Stromal cell of bone marrow (primary cell): ENCODE measurements around the gene USP24.

ENCODE experiments used
- DNase-seq: peaks from one replicate; pipeline ENCODE4 v3.0.0-alpha.2; 2012; ENCODE audit warnings: low read depth

The USP24 gene, protein sequence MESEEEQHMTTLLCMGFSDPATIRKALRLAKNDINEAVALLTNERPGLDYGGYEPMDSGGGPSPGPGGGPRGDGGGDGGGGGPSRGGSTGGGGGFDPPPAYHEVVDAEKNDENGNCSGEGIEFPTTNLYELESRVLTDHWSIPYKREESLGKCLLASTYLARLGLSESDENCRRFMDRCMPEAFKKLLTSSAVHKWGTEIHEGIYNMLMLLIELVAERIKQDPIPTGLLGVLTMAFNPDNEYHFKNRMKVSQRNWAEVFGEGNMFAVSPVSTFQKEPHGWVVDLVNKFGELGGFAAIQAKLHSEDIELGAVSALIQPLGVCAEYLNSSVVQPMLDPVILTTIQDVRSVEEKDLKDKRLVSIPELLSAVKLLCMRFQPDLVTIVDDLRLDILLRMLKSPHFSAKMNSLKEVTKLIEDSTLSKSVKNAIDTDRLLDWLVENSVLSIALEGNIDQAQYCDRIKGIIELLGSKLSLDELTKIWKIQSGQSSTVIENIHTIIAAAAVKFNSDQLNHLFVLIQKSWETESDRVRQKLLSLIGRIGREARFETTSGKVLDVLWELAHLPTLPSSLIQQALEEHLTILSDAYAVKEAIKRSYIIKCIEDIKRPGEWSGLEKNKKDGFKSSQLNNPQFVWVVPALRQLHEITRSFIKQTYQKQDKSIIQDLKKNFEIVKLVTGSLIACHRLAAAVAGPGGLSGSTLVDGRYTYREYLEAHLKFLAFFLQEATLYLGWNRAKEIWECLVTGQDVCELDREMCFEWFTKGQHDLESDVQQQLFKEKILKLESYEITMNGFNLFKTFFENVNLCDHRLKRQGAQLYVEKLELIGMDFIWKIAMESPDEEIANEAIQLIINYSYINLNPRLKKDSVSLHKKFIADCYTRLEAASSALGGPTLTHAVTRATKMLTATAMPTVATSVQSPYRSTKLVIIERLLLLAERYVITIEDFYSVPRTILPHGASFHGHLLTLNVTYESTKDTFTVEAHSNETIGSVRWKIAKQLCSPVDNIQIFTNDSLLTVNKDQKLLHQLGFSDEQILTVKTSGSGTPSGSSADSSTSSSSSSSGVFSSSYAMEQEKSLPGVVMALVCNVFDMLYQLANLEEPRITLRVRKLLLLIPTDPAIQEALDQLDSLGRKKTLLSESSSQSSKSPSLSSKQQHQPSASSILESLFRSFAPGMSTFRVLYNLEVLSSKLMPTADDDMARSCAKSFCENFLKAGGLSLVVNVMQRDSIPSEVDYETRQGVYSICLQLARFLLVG (N-terminal part only)

DNA sequence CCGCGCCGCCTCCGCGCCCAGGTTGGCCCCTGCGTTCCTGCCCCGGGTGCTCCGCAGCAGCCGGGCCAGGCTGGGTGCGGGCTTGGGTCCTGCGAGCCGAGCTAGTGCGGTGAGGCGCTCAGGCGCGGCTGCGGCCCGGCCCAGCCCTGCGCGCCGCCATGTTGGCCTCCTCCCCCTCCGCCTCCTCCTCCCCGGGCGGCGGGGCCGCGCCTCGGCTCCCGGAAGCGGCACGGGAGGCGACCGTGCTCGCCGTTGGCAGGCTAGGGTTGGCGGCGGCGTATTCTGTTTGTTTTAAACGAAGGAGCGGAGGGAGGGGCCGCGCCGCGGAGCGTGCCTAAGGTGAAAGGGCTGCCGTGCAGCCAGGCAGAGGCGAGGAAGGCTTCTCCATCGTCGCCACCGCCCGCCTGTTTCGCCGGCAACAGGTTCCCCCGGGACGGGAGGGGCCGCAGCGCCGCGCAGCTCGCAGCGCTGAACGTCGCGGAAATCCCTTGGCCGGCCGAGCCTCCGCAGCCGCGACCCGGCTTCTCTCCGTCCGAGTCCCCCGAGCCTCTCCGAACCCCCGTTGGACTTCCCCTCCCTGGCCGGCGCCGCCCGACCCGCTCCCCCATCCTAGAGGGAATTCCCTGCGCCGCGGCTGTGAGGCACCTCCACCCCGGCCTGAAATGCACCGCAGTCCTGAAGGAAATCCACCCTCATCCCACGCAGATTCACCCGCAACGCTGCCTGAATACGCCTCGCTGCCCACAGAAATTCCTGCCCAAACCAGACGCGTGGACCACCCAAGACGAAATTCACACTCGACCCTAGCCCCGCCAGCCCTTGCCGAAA is at the start of gene USP24:
USP24 (minus strand) TSS at position 171 of the 828 bp plus-strand sequence. CDS start 251 bp downstream, outside the sequence.
- DNase-seq: no peak

- peak; percentile 79 for DNase-seq
Observed at GRCh38 chr1:55262822-55263221, 47.7 kb upstream of the USP24 start.

GRCh38 chr1:55259911-55260609 is 44.9 kb upstream of the USP24 start:
- no peak for DNase-seq

- DNase-seq: no peak
Observed at GRCh38 chr1:55257958-55258357, 42.8 kb upstream of the USP24 start.

- DNase-seq: no peak
Observed at GRCh38 chr1:55255901-55256300, 40.7 kb upstream of the USP24 start.

DNA sequence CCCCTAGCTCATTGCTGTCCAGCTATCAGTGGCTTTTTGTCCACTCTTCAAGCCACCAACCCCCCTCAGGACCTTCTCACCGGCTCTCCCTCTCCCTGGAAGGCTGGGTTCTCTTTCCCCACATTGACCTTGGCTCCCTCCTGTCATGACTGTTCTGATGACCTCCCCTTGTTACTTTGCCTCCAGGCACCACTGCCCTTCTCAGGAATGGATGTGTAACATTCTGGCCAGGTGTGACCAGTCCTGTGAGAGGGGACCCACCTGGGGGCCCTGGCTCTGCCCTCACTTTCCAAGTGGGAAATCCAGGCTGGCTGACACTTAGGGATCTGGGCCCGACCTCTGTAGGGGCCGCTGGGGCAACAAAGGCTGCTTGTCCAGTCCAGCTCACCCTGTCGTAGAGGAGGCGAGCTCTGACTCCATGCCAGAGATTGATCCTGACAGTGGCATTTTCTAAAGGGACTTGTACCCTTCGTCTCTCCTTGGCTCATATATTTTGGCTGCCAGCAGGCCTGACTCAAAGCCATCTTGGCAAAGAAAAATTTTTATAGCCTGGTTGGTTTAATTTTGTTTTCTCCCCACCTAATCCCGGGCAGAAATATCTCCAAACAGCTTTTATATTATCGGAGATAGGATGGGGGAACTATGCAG is 37.9 kb upstream of the USP24 start:
- no peak for DNase-seq

DNA sequence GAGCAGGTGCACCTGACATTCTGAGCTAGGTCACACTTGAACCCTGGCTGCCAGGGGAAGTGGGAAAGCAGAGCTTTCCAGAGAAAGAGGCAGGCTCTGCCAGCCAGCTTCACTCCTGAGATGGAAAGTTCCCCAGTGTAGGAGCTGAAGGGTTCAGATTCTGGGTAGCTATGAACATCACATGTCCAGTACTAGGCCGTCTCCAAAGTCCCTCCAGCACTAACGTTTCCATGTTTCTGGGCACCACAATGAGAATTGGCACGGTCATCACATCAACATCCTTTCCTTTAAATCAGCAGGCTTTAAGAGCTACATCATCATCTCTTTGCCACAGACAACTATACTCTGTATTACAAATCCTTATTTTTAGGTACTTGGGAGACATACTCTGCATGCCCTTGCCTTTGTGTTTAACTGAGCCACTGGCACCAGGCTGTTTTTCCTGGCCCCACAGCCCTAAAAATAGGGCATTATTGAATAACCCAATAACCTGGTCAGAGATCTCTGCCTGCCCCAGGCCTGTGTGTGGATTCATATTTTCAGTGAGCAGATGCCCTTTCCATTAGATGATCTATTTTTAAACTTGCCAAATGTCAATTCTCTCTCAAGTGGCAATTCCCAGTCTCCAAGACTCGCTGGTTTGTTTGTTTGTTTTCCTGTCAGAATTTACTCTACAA is 35.4 kb upstream of the USP24 start:
- no peak for DNase-seq

- DNase-seq: no peak
Observed at GRCh38 chr1:55249646-55250398, 34.7 kb upstream of the USP24 start.

DNA sequence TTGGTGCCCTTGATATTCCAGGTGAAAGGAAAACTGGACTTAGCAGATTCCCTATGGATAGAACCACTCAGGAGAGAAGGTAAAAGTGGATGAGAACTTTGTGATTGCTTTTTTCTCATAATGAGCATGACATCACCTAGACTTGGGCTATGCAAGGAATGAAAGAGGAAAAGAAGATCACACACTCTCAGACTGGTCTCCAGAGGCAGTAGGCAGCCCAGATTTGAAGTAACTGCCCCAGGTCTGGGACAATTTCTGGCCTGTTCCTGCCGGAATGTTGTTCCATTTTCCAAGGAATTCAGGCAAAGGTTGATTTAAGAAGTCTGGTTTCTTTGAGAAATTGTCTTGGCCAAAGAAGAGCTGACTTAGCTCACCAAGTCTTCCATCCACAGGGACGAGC is 31.7 kb upstream of the USP24 start:
- no peak for DNase-seq

GRCh38 chr1:55246331-55246730 is 31.2 kb upstream of the USP24 start:
- DNase-seq: no peak

DNA sequence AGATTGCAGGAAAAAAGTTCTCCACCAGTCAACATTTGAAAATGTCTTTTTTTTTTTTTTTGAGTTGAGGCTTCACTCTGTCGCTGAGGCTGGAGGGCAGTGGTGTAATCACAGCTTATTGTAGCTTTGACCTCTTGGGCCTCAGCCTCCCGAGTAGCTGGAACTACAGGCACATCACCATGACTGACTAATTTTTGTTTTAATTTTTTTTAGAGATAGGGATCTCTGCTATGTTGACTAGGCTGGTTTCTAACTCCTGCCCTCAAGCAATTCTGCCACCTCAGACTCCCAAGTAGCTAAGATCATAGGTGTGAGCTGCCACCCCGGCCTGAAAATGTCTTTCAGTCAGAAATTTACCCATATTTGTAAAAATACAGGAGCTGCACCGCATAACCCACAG is 30.6 kb upstream of the USP24 start:
- no peak for DNase-seq

GRCh38 chr1:55244476-55245099 is 29.4 kb upstream of the USP24 start:
- peak; percentile 50 for DNase-seq

DNA sequence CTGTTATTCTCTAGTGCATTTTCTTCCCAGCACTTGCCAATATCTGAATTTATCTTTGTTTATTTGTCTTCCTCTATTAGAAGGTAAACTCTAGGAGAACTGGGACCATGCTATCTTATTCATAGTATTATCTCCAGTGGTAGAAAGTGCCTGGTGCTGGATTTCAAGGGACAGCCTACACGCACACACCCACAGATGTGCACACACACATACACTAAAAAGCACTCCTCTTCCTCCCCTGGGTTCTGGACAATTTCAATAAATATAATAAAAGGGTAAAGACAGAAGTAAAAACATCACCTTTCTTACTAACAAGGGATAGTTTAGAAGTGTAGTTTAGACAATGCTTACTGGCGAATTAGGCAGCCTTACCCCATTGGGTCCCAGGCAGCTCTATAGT is 28.5 kb upstream of the USP24 start:
- DNase-seq: no peak

GRCh38 chr1:55239548-55239947 is 24.4 kb upstream of the USP24 start:
- no peak for DNase-seq

DNA sequence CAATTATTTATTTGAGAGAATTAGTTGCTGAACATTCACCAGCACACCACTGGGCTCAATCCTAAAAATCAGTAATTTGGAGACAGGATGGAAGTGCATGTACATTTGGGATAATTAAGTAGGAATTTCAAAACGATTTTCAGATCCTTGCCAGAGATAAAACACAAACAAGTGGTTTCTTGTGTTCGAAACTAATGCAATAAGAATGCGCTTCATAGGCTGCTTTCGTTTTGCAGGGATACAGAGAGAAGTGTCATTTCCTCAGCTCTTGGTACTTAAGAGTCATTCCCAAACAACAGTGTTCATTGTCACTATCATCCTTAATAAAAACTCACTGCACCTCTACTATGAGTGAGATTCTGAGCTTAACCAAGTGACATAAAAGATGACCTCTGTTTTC is 20.6 kb upstream of the USP24 start:
- DNase-seq: peak; percentile 56

DNA sequence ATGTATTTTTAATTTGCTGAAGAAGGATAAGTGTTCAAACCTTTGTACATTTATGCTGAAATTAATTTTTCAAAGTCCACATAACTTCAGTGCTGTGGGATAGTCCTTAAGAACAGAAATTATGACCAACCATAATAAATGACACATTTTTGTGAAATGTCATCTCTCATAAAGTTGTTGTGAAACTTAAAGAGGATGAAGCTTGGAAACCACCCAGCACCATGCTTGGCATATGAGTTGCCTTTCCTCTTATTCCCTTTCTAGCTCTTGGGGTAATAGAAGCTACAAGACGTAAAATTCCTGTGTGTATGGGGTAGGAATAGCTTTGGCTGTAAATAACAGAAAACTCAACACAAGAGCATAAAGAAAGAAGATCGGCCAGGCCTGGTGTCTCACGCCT is 18.9 kb upstream of the USP24 start:
- peak; percentile 75 for DNase-seq

- no peak for DNase-seq
Observed at GRCh38 chr1:55233145-55233777, 18.1 kb upstream of the USP24 start.
